22Rv1 (cell line): ENCODE results near the gene RNF40.

Source experiments
- CTCF ChIP-seq: fragments of 450-650 bp; IDR thresholded peaks from 2 replicates; pipeline ENCODE4 v1.5.1; 2017; ENCODE audit warnings: mild to moderate bottlenecking
- ZFX ChIP-seq: fragments of 450-650 bp; IDR thresholded peaks from 2 replicates; pipeline ENCODE4 v1.6.1; 2017; ENCODE audit warnings: antibody characterized with exemption, borderline replicate concordance

DNA sequence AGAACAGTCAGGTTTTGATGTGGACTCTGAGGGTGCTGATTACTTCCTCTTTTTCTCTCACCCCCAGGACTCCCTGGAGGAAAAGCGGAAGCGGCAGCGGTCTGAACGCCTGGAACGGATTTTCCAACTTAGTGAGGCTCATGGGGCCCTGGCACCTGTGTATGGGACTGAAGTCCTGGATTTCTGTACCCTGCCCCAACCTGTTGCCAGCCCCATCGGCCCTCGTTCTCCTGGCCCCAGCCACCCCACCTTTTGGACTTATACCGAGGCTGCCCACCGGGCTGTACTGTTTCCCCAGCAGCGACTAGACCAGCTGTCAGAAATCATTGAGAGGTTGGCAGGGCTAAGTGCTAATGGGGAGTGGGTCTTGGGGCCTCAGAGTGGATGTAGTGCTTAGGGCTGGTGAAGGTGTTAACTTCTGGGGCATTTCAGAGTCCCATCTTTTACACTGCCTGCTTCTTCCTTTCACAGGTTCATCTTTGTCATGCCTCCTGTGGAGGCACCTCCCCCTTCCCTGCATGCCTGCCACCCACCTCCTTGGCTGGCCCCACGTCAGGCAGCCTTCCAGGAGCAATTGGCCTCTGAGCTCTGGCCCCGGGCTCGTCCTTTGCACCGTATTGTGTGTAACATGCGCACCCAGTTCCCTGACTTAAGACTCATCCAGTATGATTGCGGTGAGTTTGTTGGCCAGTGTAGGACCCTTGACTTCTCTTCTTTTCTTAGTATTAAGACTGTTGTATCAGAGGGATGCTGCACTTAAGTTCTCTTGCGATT lies 33.0 kb upstream of the RNF40 start:
- TF ChIP-seq CTCF (no peak), ZFX (no peak)
